HG02973 (cell line): ENCODE results near the gene RFX6.
"Not testable (repeated sequence)": the region's sequence is repeated elsewhere in the genome, so short reads cannot be mapped to it uniquely, and the experiment has no call there.

ENCODE experiments used
- ATAC-seq: cut with Tn5 transposase; IDR thresholded peaks from one replicate; pipeline ENCODE4 v1.9.1; 2021; ENCODE audit warnings: moderate library complexity; ENCODE audit not compliant: unreplicated experiment

RFX6 gene, protein sequence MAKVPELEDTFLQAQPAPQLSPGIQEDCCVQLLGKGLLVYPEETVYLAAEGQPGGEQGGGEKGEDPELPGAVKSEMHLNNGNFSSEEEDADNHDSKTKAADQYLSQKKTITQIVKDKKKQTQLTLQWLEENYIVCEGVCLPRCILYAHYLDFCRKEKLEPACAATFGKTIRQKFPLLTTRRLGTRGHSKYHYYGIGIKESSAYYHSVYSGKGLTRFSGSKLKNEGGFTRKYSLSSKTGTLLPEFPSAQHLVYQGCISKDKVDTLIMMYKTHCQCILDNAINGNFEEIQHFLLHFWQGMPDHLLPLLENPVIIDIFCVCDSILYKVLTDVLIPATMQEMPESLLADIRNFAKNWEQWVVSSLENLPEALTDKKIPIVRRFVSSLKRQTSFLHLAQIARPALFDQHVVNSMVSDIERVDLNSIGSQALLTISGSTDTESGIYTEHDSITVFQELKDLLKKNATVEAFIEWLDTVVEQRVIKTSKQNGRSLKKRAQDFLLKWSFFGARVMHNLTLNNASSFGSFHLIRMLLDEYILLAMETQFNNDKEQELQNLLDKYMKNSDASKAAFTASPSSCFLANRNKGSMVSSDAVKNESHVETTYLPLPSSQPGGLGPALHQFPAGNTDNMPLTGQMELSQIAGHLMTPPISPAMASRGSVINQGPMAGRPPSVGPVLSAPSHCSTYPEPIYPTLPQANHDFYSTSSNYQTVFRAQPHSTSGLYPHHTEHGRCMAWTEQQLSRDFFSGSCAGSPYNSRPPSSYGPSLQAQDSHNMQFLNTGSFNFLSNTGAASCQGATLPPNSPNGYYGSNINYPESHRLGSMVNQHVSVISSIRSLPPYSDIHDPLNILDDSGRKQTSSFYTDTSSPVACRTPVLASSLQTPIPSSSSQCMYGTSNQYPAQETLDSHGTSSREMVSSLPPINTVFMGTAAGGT

DNA sequence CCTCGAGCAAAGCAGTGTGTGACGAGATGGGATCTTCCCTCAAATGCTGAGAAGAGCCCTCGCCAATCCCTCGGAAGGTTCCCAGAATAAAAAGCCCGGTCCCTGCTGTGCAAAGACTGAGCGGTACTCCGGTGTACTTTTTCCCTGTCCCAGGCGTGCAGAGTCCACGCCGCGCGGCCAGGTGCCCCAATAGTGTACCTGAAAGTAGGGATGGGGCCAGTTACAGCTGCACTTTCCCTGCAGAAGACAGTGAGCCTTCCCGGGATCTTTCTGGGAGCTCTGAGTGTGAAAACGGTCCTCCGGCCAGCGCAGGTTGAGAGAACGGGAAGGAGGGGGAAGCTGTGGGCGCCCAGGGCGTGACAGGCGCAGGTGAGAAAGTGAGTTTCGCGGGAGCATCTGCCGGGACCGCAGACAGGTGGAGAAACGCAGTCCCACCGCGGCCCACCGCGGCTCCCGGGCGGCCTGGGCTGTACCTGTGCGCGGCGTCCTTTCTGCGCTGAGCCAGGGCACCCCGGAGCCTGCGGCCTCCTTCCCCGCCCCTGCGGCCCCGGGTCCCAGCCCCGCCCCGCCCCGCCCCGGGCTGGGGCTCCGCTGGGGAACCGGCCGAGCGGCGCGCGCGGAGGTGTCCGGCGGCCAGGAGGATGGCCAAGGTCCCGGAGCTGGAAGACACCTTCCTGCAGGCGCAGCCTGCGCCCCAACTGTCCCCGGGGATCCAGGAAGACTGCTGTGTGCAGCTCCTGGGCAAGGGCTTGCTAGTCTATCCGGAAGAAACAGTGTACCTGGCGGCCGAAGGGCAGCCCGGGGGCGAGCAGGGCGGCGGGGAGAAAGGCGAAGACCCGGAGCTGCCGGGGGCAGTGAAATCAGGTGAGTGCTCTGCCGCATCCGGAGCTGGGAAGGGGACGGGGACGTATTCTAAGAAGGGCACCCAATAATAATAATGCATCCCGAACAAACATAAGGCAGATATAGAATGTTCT lies at the start of gene RFX6:
RFX6 (plus strand) TSS at position 608 of the 977 bp plus-strand sequence; CDS start at position 642, 34 bp downstream.
- ATAC-seq, result no peak

DNA sequence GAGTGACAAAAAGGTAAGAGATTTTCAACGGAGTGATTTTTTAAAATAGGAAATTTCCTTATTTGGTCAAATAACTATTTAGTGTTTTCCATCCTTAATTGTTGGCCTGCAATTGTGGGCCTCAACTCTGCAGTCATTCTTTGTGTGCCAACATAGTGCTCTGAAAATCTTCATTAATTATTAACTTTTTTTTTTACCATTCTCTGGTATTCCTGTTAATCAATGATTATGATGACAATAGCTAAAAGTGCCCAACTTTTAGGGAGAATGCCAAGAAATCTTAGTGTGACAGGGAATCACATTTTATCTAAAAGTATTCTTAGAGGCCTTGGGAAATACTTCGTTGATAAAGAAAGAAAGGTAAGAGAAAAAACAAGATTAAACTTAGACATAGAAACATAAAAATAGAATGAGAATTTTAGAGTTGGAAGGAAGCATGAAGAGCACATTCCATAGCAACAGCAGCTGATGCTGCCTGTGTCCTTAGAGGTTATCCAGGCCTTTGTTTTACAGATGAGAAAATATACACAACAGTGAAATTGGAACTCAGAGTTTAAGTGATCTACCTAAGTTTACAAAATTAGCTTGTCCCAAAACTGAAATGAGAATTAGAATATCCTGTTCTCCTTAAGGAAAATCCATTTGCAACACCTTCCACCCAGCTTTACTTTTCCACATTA lies 49.3 kb upstream of the RFX6 start:
- no peak for ATAC-seq

DNA sequence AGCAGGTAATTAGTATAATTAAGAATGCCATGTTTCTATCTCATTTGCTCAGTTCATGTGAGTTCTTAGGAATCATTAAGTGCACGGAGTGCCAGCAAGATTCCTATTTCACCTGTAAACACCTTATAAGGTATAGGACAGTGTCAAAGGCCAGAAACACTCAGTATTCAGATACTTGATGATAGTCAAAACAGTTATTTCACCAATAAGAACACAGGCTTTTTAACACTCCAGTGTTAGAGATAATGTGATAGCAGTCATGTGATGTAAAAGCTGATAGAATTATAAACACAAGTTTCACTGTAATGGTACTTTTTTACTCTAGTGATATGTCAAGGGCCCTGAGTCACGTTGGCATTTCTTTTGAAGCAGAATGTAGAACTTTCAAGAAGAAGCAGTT lies 48.1 kb upstream of the RFX6 start, which contains the start of gene GPRC6A:
GPRC6A (minus strand) TSS at position 101 of the 400 bp plus-strand sequence; CDS start at position 31, 70 bp downstream.
- ATAC-seq, result no peak

DNA sequence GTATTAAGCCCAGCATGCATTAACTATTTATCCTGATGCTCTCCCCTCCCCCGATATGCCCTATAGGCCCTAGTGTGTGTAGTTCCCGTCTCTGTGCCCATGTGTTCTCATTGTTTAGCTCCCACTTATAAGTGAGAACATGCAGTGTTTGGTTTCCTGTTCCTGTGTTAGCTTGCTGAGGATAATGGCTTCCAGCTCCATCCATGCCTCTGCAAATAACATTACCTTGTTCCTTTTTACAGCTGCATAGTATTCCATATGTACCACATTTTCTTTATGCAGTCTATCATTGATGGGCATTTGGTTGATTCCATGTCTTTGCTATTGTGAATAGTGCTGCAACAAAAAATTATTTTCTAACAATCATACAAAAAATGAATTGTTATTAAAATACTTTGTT lies 42.5 kb upstream of the RFX6 start:
- ATAC-seq, result not testable (repeated sequence)

DNA sequence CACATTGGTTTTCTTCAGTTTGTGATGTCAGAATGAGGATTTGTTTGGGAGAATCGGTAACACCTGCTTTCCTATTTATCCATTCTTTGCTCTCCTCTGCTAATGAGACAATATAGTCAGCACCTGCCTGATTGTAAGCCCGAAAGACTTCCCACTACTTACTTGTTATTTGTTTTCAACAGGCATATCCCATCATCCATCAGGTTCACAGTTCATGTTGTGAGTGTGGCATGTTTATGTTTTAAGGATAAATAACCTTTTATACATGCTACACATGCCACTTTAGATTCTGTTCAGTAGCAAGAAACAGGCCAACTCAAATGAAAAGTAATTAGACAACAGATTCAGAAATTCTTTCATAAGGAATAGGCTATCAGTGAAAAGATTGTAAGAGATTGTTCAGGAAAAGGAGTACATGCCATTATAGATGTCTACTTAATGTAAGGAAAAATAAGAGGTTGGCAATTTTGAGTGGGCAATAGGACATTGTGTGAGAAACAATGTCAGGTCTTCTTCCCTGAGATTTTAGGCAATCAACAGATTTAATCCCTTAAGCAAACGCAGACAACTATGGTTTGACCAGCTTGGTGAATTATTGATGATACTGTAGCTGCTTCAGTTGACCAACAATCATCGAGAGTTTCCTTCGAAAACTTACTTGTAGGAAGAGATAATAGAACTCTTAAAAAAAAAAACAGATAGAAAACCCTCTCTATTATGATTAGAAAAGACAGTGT lies 40.3 kb upstream of the RFX6 start:
- ATAC-seq, result no peak

DNA sequence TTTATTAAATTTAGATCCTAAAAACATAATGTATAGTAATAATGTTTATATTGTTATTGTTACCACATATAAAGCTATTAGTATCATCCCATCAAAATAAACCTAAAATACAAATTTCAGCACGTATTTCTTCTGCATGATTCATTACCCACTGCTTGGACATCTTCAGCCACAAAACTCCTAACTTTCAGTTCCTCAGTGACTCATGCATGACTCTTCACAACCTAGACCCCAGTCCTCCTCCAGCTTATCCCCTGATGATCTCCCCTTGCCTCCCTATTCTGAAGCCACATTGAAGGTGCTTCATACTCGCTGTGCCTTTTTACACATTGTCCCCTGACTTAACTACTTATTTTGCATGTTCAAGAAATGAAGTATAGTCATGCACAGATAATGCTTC lies 37.0 kb upstream of the RFX6 start:
- no peak for ATAC-seq

DNA sequence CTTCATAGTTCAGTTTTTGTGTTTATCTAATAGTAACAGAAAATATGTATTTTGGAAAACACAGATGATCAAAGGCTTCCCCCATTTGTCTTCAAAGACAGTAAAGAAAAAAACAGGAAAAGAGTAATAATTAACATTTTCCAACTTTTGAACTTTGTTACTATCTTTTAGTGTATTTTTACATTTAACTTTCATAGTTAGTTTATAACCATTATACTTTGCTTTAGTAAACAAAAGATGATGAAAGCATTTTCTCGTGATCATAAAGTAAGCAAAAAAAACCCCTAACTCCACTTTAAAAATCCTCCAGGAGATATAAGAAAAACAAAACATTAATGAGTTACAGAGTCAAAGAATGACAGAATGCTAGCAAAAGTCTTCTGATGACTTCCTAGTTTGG lies 34.6 kb upstream of the RFX6 start:
- ATAC-seq, result no peak

DNA sequence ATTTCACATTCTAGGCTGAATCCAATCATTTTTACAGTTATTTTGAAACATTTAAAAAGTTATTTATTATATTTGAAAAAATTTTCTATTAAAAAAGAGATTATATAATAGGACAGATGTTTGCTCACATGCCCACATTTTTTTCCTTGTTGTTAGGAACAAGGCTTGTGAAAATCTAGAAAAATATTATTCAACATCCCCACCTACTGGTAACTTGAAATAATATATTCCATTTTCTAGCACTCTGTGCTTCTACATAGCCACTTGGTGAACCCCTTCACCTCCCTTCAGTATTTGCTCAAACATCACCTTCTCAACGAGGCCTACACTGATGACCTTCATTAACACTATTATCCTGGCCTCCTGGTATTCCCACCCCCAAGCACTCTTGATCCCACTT lies 29.8 kb upstream of the RFX6 start:
- no peak for ATAC-seq

DNA sequence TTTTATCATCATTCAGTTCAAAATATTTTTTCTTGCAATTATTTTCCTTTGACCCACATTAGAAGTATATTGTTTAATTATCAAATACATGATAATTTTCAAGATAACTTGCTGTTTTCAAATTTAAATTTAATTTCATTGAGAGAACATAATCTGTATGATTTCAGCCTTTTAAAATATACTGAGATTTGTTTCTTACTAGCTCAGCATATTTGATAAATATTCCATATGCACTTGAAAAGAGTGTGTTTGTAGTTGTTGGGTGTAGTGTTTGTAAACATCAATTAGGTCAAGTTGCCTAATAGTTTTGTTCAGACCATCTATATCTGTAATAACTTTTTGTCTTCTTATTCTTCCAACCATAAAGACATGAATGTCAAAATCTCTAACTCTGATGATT lies 19.0 kb upstream of the RFX6 start:
- ATAC-seq, result no peak

DNA sequence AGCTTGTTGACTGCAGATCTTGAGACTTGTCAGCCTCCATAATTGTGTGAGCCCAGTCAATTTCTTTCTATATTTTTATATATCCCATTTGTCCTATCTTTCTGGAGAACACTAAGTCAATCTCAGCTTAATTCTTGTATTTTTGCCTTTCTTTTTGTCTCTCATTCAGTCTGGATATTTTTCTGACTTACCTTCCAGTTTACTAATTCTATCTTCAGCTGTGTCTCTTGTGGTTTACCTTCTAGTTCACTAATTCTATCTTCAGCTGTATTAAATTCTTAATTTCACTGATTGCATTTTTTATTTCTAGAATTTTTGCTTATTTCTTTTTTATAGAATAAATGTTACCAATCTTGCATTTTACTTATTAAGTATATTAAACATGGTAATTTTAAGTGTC lies 17.8 kb upstream of the RFX6 start:
- no peak for ATAC-seq

DNA sequence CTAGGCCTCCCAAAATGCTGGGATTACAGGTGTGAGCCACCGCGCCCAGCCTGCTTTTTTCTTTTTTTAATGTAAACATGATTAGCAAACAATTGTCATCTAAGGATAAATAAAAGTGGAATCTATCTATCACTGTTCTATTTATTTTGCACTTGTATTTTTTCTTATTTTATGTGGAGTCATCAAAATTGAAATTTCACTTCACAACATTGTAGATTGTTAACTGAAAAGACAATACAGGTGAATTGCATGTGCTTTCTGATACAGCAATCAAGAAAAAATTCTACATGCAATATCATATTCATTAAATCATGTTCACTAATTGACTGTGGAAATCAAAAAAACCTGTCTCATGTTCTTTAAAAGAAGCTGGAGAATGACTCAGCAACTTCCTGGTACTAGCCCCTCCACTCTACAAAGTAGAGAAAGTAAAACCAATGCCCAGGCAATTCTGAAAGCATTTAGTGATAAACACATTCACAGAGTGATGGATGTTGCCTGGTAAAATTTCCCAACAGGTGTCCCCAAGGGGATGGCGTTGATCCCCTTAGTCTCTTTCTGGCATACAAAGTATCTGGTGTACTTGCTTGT lies 10.7 kb upstream of the RFX6 start:
- peak; percentile 68 for ATAC-seq

DNA sequence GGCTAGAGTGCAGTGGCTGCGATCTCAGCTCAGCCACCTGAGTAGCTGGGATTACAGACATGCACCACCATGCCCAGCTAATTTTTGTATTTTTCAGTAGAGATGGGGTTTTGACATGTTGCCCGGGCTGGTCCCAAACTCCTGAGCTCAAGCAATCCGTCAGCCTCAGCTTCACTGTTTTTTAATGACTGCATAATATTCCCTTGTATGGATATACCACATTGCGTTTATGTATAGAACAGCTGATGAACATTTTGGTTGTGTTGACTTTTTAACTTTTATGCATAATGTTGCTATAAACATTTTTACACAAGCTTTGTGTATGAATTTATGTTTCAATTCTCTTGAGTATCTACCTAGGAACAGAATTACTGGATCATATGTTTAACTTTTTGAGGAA lies 4.3 kb upstream of the RFX6 start:
- ATAC-seq, result no peak

DNA sequence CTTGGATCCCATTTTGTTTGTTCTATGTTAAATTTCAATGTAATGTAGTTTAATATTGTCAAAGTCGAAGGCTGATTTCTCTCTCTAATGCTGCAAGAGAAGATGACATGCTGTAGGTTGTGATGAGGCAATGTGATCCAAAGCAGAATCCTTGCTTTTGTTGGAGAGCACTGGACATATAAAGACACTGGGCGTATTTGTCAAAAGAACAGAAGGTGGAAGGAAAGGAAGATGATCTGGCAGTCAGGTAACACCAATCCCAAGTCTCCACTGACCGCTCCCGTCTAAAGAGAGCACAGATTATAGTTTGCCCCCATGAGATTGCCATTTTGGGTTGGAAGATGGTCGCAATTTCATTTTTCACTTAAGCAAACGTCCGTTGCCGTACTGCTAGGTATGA lies 935 bp upstream of the RFX6 start:
- ATAC-seq, result no peak

DNA sequence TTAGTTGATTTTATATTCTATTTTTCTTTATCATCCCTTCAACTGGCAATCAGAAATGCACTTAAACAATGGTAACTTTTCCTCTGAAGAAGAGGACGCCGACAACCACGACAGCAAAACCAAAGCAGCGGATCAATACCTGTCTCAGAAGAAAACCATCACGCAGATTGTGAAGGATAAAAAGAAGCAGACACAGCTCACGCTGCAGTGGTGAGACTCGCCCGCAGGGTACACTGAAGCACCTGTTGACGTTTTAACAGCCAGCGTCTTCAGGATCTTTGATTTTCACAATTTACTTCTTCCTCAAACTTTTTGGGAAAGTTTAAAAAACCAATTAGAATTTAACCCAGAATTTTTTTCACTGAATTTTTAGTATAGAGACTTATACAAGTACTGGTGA lies 701 bp downstream of the RFX6 start:
- ATAC-seq, result no peak

DNA sequence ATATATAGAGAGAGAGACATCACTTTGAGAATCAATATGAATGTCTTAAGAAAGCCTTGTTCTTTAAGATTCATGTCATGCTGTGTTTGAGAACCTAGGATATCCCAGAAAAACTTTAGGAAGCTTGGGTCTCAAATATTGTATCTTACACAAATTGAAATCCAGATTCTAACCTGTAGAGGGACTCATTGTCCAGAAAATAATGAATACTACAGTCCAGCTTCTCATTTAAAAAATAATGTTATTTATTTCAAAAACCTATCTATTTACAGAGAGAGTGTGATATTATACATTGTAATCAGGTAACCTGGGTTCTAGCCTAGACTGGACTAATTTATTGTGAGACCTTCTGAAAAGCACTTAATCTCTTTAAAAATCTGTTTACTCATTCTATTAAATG lies 4.2 kb downstream of the RFX6 start:
- no peak for ATAC-seq

DNA sequence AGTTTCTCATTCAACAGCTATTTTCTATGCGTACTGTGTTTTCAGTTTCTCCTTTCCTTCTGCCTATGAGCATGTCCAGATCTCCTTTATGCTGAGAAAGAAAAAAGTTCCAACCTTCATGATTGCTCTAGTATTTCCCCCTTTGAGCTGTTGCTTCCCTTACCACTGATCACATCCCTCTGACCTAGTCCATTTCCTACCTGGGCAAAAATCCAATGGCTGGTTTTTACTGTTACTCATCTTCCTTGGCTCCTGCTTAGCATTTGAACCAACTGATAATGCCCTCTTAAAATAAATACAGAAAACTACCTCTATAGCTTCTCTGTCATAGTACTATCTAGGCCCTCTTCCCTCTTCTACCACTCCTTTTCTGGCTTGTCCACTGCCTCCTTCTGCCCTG lies 6.0 kb downstream of the RFX6 start:
- no peak for ATAC-seq

DNA sequence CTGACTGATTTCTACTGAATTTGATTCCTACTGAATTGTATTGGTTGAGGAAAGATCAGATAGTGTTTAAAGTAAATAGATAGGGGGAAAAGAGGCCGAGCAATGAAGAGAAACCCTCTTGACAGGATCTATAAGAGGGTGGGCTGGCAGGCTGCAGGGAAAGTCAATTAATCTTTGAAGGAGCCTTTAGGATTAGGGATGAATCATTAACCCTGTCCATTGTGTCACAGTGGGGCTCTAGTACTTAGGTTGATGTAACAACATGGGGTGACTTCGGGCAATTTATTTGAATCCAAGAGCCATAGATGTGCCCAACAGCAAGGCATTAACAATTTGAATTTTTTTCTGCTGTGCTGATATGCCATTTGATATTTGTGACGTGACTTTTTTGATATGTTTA lies 7.5 kb downstream of the RFX6 start:
- ATAC-seq, result no peak

DNA sequence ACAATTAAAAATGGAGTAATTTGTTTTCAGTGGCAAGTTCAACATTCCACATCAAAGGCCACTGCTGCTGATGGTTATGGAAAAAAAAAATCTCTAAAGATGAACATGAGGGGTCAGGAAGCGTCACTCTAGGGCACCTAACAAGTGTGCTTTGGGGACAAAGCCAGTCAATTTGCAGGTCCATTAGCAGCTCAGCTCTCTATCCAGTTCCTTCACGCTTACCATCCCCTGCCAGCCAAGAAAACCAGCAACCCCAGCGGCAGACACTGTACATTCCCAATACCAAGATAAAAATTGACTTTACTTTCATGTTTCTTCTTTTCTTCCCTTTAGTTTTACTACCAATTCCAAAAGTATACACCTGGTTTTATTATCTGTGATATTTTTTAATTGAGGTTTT lies 10.1 kb downstream of the RFX6 start:
- ATAC-seq, result no peak

DNA sequence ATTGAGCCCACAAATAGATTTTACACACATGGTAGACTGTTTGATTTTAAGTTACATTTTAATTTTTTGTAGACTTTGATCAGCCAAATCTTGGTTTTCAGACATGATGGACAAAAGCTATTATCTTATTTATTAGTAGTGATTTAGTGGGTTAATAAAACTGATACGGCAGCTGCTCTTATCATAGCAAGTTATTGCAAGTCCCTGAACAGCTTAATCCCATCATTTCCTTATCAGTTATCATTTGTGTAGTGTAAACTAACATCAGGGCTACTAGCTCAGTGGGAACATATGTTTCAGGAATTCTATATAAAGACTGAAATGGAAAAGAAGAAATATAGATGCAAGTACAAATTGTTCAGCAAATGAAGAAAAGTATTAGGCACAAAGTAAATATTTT lies 10.9 kb downstream of the RFX6 start:
- no peak for ATAC-seq
